PC-9 (cell line): ENCODE measurements around the gene PRKD1.

ENCODE experiments used
- EZH2 ChIP-seq: fragments of 200-600 bp; sonication (generic); IDR thresholded peaks from 2 replicates; pipeline ENCODE4 v1.8.0; 2017; ENCODE audit warnings: antibody characterized with exemption, low read depth
- TF ChIP-seq, protein P1 (sequence below): fragments of 200-600 bp; sonication (generic); conservative IDR thresholded peaks from 2 replicates; pipeline ENCODE4 v1.6.1; 2017; ENCODE audit warnings: mixed run types, antibody characterized with exemption, mild to moderate bottlenecking, moderate library complexity

DNA sequence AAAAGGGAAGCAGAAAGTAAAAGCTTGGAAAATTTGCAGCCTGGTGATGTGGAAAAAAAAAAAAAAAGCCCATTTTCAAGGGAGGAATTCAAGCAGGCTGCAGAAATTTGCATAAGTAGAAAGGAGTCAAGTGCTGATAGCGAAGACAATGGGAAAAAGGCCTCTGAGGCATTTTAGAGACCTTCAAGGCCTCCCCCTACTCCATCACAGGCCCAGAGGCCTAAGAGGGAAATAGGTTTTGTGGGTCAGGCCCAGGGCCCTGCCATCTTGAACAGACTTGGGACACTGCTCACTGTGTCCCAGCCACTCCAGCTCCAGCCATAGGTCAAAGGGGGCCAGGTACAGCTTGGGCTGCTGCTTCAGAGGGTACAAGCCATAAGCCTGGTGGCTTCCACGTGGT, 13.8 kb upstream of the PRKD1 start:
- TF ChIP-seq EZH2, result no peak
- TF ChIP-seq, protein P1, sequence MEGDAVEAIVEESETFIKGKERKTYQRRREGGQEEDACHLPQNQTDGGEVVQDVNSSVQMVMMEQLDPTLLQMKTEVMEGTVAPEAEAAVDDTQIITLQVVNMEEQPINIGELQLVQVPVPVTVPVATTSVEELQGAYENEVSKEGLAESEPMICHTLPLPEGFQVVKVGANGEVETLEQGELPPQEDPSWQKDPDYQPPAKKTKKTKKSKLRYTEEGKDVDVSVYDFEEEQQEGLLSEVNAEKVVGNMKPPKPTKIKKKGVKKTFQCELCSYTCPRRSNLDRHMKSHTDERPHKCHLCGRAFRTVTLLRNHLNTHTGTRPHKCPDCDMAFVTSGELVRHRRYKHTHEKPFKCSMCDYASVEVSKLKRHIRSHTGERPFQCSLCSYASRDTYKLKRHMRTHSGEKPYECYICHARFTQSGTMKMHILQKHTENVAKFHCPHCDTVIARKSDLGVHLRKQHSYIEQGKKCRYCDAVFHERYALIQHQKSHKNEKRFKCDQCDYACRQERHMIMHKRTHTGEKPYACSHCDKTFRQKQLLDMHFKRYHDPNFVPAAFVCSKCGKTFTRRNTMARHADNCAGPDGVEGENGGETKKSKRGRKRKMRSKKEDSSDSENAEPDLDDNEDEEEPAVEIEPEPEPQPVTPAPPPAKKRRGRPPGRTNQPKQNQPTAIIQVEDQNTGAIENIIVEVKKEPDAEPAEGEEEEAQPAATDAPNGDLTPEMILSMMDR, result no peak
